GM12891 (cell line): ENCODE measurements around the gene LRP5.

Source experiments
- PAX5 ChIP-seq: IDR thresholded peaks from 2 replicates; pipeline ENCODE4 v1.6.1; 2011; ENCODE audit warnings: low read length, moderate library complexity, mild to moderate bottlenecking; ENCODE audit not compliant: insufficient read depth, severe bottlenecking
- POLR2A ChIP-seq: IDR thresholded peaks from 2 replicates; pipeline ENCODE4 v1.6.1; 2011; ENCODE audit warnings: low read depth, low read length, control low read depth
- POLR2AphosphoS5 ChIP-seq: IDR thresholded peaks from 2 replicates; pipeline ENCODE4 v1.6.1; 2011; ENCODE audit warnings: low read depth, low read length, control low read depth
- POU2F2 ChIP-seq: IDR thresholded peaks from 2 replicates; pipeline ENCODE4 v1.6.1; 2011; ENCODE audit warnings: low read depth, mild to moderate bottlenecking, control low read depth, low read length, moderate library complexity
- SPI1 ChIP-seq: IDR thresholded peaks from 2 replicates; pipeline ENCODE4 v1.6.1; 2011; ENCODE audit warnings: low read depth, low read length, control low read depth
- TAF1 ChIP-seq: IDR thresholded peaks from 2 replicates; pipeline ENCODE4 v1.6.1; 2011; ENCODE audit warnings: low read depth, low read length, control low read depth

DNA sequence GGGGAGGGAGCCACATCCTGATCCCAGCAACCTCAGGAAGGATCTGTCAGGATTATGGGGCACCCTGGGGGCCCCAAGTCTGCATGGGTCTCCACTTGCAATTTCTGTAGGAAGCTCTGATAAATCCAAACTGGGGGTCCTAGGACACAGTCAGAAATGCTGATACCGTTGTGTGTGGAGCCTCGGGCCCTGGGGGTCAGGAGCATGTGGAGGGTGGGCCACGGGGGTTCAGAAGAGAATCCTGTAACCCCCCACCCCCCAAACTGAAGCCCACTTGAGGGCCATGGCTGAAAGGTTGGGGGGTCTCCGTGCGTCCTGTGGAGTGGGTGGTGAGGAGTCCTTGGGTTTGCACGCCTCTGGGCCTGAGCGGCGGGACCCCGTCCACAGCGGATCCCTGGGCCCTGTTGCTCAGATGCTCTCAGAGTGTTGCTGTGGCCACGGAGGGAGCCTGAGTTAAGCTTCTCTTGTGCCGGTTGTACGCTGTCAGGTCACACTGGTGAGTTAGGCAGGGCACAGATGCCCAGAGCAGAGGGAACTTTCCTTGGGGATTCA lies 72.2 kb downstream of the LRP5 start:
- TF ChIP-seq TAF1 (no peak), POLR2A (no peak), POLR2AphosphoS5 (no peak), SPI1 (no peak), PAX5 (no peak), POU2F2 (no peak)
